LNCAP (cell line): ENCODE data around the gene PHEX.

Experiments
- TF ChIP-seq, protein P1 (sequence below): fragments of 450-650 bp; IDR thresholded peaks from 2 replicates; pipeline ENCODE4 v1.5.1; 2017; ENCODE audit warnings: mild to moderate bottlenecking

The PHEX gene

DNA sequence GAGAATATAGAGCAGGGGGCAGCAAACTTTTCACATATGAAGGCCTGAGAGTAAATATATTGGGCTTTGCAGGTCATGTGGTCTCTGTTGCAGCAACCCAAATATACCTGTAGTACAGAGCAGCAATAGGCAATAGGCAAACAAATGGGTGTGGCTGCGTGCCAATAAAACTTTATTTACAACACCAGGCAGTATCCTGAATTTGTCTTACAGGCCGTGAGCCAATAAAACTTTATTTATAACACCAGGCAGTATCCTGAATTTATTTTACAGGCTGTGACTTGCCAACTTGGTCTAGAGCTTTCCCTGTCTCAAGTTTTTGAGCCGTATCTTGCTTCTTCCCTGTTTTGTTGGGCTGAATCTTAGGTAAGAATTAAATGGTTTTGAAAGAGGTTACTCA is 118.2 kb downstream of the PHEX start:
- TF ChIP-seq, protein P1, sequence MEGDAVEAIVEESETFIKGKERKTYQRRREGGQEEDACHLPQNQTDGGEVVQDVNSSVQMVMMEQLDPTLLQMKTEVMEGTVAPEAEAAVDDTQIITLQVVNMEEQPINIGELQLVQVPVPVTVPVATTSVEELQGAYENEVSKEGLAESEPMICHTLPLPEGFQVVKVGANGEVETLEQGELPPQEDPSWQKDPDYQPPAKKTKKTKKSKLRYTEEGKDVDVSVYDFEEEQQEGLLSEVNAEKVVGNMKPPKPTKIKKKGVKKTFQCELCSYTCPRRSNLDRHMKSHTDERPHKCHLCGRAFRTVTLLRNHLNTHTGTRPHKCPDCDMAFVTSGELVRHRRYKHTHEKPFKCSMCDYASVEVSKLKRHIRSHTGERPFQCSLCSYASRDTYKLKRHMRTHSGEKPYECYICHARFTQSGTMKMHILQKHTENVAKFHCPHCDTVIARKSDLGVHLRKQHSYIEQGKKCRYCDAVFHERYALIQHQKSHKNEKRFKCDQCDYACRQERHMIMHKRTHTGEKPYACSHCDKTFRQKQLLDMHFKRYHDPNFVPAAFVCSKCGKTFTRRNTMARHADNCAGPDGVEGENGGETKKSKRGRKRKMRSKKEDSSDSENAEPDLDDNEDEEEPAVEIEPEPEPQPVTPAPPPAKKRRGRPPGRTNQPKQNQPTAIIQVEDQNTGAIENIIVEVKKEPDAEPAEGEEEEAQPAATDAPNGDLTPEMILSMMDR, result no peak

GRCh38 chrX:22155126-22155525 is 123.0 kb downstream of the PHEX start:
- TF ChIP-seq, protein P1, result no peak

DNA sequence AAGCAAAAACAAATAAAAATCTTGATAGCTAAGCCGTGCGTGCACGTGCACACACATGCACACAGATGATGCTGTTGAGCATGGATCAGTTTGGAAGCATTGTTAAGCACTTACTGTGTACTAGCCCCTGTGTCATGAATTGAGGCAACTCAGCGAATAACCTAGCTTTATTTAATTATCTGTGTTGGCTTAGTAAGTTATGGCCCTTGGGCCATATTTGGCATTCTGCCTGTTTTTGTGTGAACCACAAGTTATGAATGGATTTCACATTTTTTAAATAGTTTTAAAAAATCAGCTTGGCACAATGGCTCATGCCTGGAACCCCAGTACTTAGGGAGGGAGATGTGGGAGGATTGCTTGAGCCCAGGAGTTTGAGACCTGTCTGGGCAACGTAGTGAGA is 126.9 kb downstream of the PHEX start:
- TF ChIP-seq, protein P1, result no peak

DNA sequence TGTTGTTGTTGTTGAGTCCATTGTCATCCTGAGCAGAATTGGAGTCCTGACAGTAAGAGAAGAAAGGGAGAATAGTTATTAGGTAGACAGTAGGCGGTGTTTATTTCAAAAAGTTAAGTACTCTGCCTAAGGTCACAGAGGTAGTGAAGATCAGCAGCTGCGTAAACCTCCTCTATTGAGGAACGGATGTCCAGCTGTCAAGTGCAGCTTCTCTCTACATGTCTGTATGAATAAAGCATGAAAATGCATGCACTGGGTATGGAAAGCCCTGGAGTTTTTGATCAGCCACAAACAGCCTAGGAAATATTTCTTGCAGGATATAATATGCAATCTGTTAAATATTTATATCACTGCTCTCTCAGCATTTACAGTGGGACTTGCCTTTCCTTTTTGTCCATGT is 131.2 kb downstream of the PHEX start:
- TF ChIP-seq, protein P1, result no peak

GRCh38 chrX:22164770-22165388 is 132.8 kb downstream of the PHEX start:
- TF ChIP-seq, protein P1, result no peak

- TF ChIP-seq, protein P1, result no peak
Observed at GRCh38 chrX:22165732-22166457, 133.8 kb downstream of the PHEX start.

DNA sequence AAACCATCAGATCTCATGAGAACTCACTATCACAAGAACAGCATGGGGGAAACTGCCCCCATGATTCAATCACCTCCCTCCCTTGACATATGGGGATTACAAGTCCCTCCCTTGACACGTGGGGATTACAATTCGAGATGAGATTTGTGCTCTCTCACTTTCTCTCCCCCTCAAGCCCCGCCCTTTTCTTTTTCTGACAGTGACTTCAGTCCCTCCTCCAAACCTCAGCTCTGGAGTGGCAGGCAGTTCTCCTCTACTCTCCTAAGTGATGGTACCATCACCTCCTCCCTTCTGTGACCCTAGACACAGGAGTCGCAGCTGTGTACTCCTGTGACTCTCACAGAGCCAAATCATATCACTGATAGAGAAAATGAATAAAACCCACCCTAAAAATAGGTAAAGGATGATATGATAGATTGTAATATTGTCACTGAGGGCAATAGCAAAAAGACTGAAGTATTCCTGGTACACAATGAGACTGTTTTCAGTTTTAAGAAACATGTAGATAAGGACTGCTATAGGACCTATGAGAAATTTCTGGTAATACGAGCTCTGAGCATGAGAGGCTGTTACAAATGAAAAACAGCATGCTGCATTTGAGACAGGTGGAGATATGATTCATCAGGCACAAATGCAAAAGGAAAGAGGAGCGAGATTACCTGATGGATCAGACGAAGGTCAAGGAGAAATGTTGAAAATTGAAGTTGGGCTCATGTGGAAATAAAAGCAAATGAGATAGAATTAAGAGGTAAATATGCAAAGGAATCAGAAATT is 139.3 kb downstream of the PHEX start:
- TF ChIP-seq, protein P1, result no peak
